Mammary epithelial cell (primary cell): Measurements from ENCODE around the gene EXOC6B.

Experiments
- CTCF ChIP-seq, 2 donors: IDR thresholded peaks in 1 of 2; conservative IDR thresholded peaks in 1 of 2; 2 replicates each; pipeline ENCODE4 v1.5.1; 2011 to 2012; ENCODE audit warnings: inconsistent platforms in 2 of 2, low read length in 2 of 2, mild to moderate bottlenecking in 2 of 2, control low read depth in 1 of 2, low read depth in 1 of 2; ENCODE audit not compliant: insufficient read depth in 1 of 2; ENCODE audit errors: extremely low read depth in 1 of 2
- EZH2 ChIP-seq: IDR thresholded peaks from 2 replicates; pipeline ENCODE4 v1.6.1; 2012; ENCODE audit warnings: low read length, inconsistent platforms, borderline replicate concordance

GRCh38 chr2:72665448-72665847 is 160.4 kb downstream of the EXOC6B start:
- TF ChIP-seq CTCF (conservative IDR thresholded peaks at IDR 0.05 in 1 of 2, IDR thresholded peaks at IDR 0.05 in 1 of 2; ENCODE audit: extremely low read depth in 1 of 2, insufficient read depth in 1 of 2, low read depth in 1 of 2, low read length in 2 of 2) (no peak), EZH2 (no peak)
